Kidney capillary endothelial cell (primary cell): ENCODE data around the gene C16orf54.
"Not testable (repeated sequence)": the region's sequence is repeated elsewhere in the genome, so short reads cannot be mapped to it uniquely, and the experiment has no call there.

Source experiments
- DNase-seq: peaks from one replicate; pipeline ENCODE4 v3.0.0-alpha.2; 2018; ENCODE audit warnings: low spot score

Gene C16orf54

GRCh38 chr16:29740630-29741015, 5.2 kb downstream of the C16orf54 start:
- not testable (repeated sequence) for DNase-seq

- DNase-seq: not testable (repeated sequence)
Measured at GRCh38 chr16:29739927-29740629, 5.7 kb downstream of the C16orf54 start.

- DNase-seq: no peak
Measured at GRCh38 chr16:29738514-29738913, 7.3 kb downstream of the C16orf54 start.

GRCh38 chr16:29737713-29738112, 8.1 kb downstream of the C16orf54 start:
- no peak for DNase-seq

GRCh38 chr16:29736764-29737163, 9.0 kb downstream of the C16orf54 start:
- no peak for DNase-seq

GRCh38 chr16:29736112-29736511, 9.7 kb downstream of the C16orf54 start:
- DNase-seq: no peak

GRCh38 chr16:29734786-29735185, 11.0 kb downstream of the C16orf54 start:
- no peak for DNase-seq

GRCh38 chr16:29731768-29732601, 13.8 kb downstream of the C16orf54 start:
- not testable (repeated sequence) for DNase-seq

GRCh38 chr16:29730649-29731048, 15.1 kb downstream of the C16orf54 start:
- no peak for DNase-seq

- DNase-seq: peak; percentile 24
Measured at GRCh38 chr16:29729116-29729521, 16.7 kb downstream of the C16orf54 start.

- DNase-seq: no peak
Measured at GRCh38 chr16:29727452-29727851, 18.3 kb downstream of the C16orf54 start.

- no peak for DNase-seq
Measured at GRCh38 chr16:29726845-29727377, 18.9 kb downstream of the C16orf54 start.

- peak; percentile 60 for DNase-seq
Measured at GRCh38 chr16:29721167-29721879, 24.5 kb downstream of the C16orf54 start.

- DNase-seq: no peak
Measured at GRCh38 chr16:29720703-29721102, 25.1 kb downstream of the C16orf54 start.

- DNase-seq: no peak
Measured at GRCh38 chr16:29719063-29719462, 26.7 kb downstream of the C16orf54 start.

- DNase-seq: no peak
Measured at GRCh38 chr16:29717113-29717512, 28.7 kb downstream of the C16orf54 start.

GRCh38 chr16:29714972-29715371, 30.8 kb downstream of the C16orf54 start:
- no peak for DNase-seq

- DNase-seq: no peak
Measured at GRCh38 chr16:29714396-29714795, 31.4 kb downstream of the C16orf54 start.

- no peak for DNase-seq
Measured at GRCh38 chr16:29712809-29713208, 33.0 kb downstream of the C16orf54 start.

GRCh38 chr16:29710227-29711219, 35.3 kb downstream of the C16orf54 start:
- peak; percentile 62 for DNase-seq

- DNase-seq: not testable (repeated sequence)
Measured at GRCh38 chr16:29709657-29710056, 36.1 kb downstream of the C16orf54 start.
